NT2/D1 (cell line): ENCODE results near the gene CNTN5.

Experiments used
- DNase-seq: peaks from one replicate; pipeline ENCODE4 v3.0.0-alpha.2; 2011; ENCODE audit warnings: low read depth, low spot score
- H3K27me3 ChIP-seq: 2 replicates; pipeline ENCODE4 v1.6.0; 2011; ENCODE audit warnings: mild to moderate bottlenecking; ENCODE audit not compliant: insufficient read length, insufficient read depth
- H3K36me3 ChIP-seq: 2 replicates; pipeline ENCODE4 v1.6.1; 2011; ENCODE audit warnings: mild to moderate bottlenecking, low read length, mixed read lengths; ENCODE audit not compliant: insufficient read depth, insufficient read length
- H3K4me1 ChIP-seq: 2 replicates; pipeline ENCODE4 v1.5.1; 2011; ENCODE audit not compliant: insufficient read depth, insufficient read length
- H3K4me3 ChIP-seq: 2 replicates; pipeline ENCODE4 v1.5.1; 2011; ENCODE audit warnings: low read depth; ENCODE audit not compliant: insufficient read length
- H3K9ac ChIP-seq: 2 replicates; pipeline ENCODE4 v1.6.0; 2011; ENCODE audit warnings: low read depth; ENCODE audit not compliant: insufficient read length
- H3K9me3 ChIP-seq: 2 replicates; pipeline ENCODE4 v1.5.1; 2011; ENCODE audit warnings: mild to moderate bottlenecking, low read length; ENCODE audit not compliant: insufficient read depth
- SUZ12 ChIP-seq: IDR thresholded peaks from 2 replicates; pipeline ENCODE4 v1.6.1; 2011; ENCODE audit not compliant: insufficient read length, insufficient read depth; ENCODE audit errors: extremely low read depth
- YY1 ChIP-seq: IDR thresholded peaks from 2 replicates; pipeline ENCODE4 v1.6.1; 2011; ENCODE audit not compliant: insufficient read length, insufficient read depth
- ZNF274 ChIP-seq: IDR thresholded peaks from 2 replicates; pipeline ENCODE4 v1.6.1; 2011; ENCODE audit warnings: mild to moderate bottlenecking, low read depth, low read length

The CNTN5 gene

GRCh38 chr11:100329352-100329751 is 1308.6 kb downstream of the CNTN5 start:
- H3K27me3 ChIP-seq: no peaks in the 10 kb centered on the region
- no peak overlapping the region for H3K4me3 ChIP-seq
- no peaks in the 10 kb centered on the region for H3K9me3 ChIP-seq
- no peak overlapping the region for H3K9ac ChIP-seq
- TF ChIP-seq YY1 (no peak), SUZ12 (no peak), ZNF274 (no peak)
- H3K36me3 ChIP-seq: no peaks in the 10 kb centered on the region
- H3K4me1 ChIP-seq: no peaks in the 10 kb centered on the region
- DNase-seq: no peak

- H3K36me3 ChIP-seq: no peaks in the 10 kb centered on the region
- TF ChIP-seq YY1: no peak
- TF ChIP-seq SUZ12: no peak
- no peak for TF ChIP-seq ZNF274
- no peak for DNase-seq
- H3K27me3 ChIP-seq: no peaks in the 10 kb centered on the region
- H3K9me3 ChIP-seq: no peaks in the 10 kb centered on the region
- no peak overlapping the region for H3K4me3 ChIP-seq
- H3K4me1 ChIP-seq: no peaks in the 10 kb centered on the region
- no peak overlapping the region for H3K9ac ChIP-seq
These were observed 1316.1 kb downstream of the CNTN5 start for GRCh38 chr11:100336873-100337272.

GRCh38 chr11:100338144-100338840 is 1317.5 kb downstream of the CNTN5 start:
- Histone ChIP-seq H3K27me3 (no peaks in the 10 kb centered on the region), H3K9ac (no peak overlapping the region), H3K4me3 (no peak overlapping the region), H3K9me3 (no peaks in the 10 kb centered on the region), H3K4me1 (no peaks in the 10 kb centered on the region), H3K36me3 (no peaks in the 10 kb centered on the region)
- DNase-seq: no peak
- TF ChIP-seq ZNF274 (no peak), YY1 (no peak), SUZ12 (no peak)

- H3K4me3 ChIP-seq: no peak overlapping the region
- no peaks in the 10 kb centered on the region for H3K36me3 ChIP-seq
- no peak for DNase-seq
- H3K27me3 ChIP-seq: no peaks in the 10 kb centered on the region
- H3K9ac ChIP-seq: no peak overlapping the region
- no peaks in the 10 kb centered on the region for H3K9me3 ChIP-seq
- H3K4me1 ChIP-seq: no peaks in the 10 kb centered on the region
- no peak for TF ChIP-seq ZNF274
- no peak for TF ChIP-seq SUZ12
- TF ChIP-seq YY1: no peak
These were observed 1319.9 kb downstream of the CNTN5 start for GRCh38 chr11:100340466-100341319.

GRCh38 chr11:100353083-100353482 is 1332.3 kb downstream of the CNTN5 start:
- H3K27me3 ChIP-seq: no peaks in the 10 kb centered on the region
- no peak for DNase-seq
- H3K9ac ChIP-seq: no peak overlapping the region
- H3K4me1 ChIP-seq: no peaks in the 10 kb centered on the region
- H3K9me3 ChIP-seq: no peaks in the 10 kb centered on the region
- no peaks in the 10 kb centered on the region for H3K36me3 ChIP-seq
- no peak for TF ChIP-seq YY1
- no peak for TF ChIP-seq SUZ12
- TF ChIP-seq ZNF274: no peak
- H3K4me3 ChIP-seq: no peak overlapping the region

- no peak for DNase-seq
- no peak overlapping the region for H3K9ac ChIP-seq
- H3K9me3 ChIP-seq: no peaks in the 10 kb centered on the region
- no peaks in the 10 kb centered on the region for H3K36me3 ChIP-seq
- H3K4me3 ChIP-seq: no peak overlapping the region
- H3K4me1 ChIP-seq: no peaks in the 10 kb centered on the region
- H3K27me3 ChIP-seq: no peaks in the 10 kb centered on the region
- TF ChIP-seq YY1: no peak
- no peak for TF ChIP-seq ZNF274
- TF ChIP-seq SUZ12: no peak
These were observed 1334.0 kb downstream of the CNTN5 start for GRCh38 chr11:100354736-100355135.

- no peak overlapping the region for H3K4me3 ChIP-seq
- no peaks in the 10 kb centered on the region for H3K9me3 ChIP-seq
- TF ChIP-seq YY1: no peak
- no peak for TF ChIP-seq ZNF274
- TF ChIP-seq SUZ12: no peak
- H3K27me3 ChIP-seq: no peaks in the 10 kb centered on the region
- H3K36me3 ChIP-seq: no peaks in the 10 kb centered on the region
- no peaks in the 10 kb centered on the region for H3K4me1 ChIP-seq
- H3K9ac ChIP-seq: no peak overlapping the region
- no peak for DNase-seq
These were observed 1335.3 kb downstream of the CNTN5 start for GRCh38 chr11:100356035-100356434.
